GM12873 (cell line): ENCODE data around the gene MDFI.

Experiments
- CTCF ChIP-seq: IDR thresholded peaks from 2 replicates; pipeline ENCODE4 v1.5.1; 2012; ENCODE audit warnings: low read depth, mild to moderate bottlenecking, moderate library complexity, low read length, control low read depth; ENCODE audit not compliant: insufficient read depth; ENCODE audit errors: missing control alignments

MDFI gene

GRCh38 chr6:41647061-41647511 lies 8.8 kb downstream of the MDFI start:
- TF ChIP-seq CTCF = no peak

GRCh38 chr6:41648070-41648585 lies 9.9 kb downstream of the MDFI start:
- TF ChIP-seq CTCF = no peak

- TF ChIP-seq CTCF = no peak
These were observed 10.7 kb downstream of the MDFI start for GRCh38 chr6:41648921-41649320.

GRCh38 chr6:41649596-41649995 lies 11.3 kb downstream of the MDFI start:
- no peak for TF ChIP-seq CTCF

GRCh38 chr6:41650120-41650519 lies 11.9 kb downstream of the MDFI start:
- TF ChIP-seq CTCF = no peak

GRCh38 chr6:41651246-41651961 lies 13.1 kb downstream of the MDFI start:
- TF ChIP-seq CTCF = no peak

- TF ChIP-seq CTCF = no peak
These were observed 13.8 kb downstream of the MDFI start for GRCh38 chr6:41651962-41652657.
